Uterine smooth muscle cell (primary cell): ENCODE measurements around the gene DENND6A. TPM values are rescaled to one million over a fixed set of nuclear protein-coding genes. Genes with fewer than 3 reads are reported as not detected.

Experiments used
- total RNA-seq: library from RNA; depleted of rRNA; stranded (reverse); fragments of >200 nt; gene quantifications from 2 replicates; pipeline ENCODE4 v1.2.3, GENCODE V29; 2014

The DENND6A gene
- total RNA-seq, result 18.6 and 21.1 TPM in 2 replicates

GRCh38 chr3:57692396-57693147, at the start of gene DENND6A:
DENND6A (minus strand) TSS chr3:57693077; CDS start chr3:57693018, 59 bp downstream.

GRCh38 chr3:57597127-57597923, 95.6 kb downstream of the DENND6A start, which contains the start of gene ARF4:
ARF4 (minus strand) TSS chr3:57597344; CDS start chr3:57597140, 204 bp downstream.

Other genes with a start within 250 kb of the DENND6A start
- gene DNAH12, start 148.7 kb downstream of the DENND6A start, total RNA-seq, result under 0.01 and 0.12 TPM in 2 replicates
- gene PDE12, start 136.8 kb downstream of the DENND6A start, total RNA-seq, result 17.4 and 24.0 TPM in 2 replicates
- 156 and 200 TPM in 2 replicates for gene ARF4, start 95.7 kb downstream of the DENND6A start, total RNA-seq
- 51.9 and 53.5 TPM in 2 replicates for gene SLMAP, start 63.2 kb upstream of the DENND6A start, total RNA-seq